GM18508 (cell line): ENCODE results near the gene WNT1.

Experiments used
- ATAC-seq: cut with Tn5 transposase; IDR thresholded peaks from one replicate; pipeline ENCODE4 v1.9.1; 2021; ENCODE audit warnings: moderate number of reproducible peaks; ENCODE audit not compliant: insufficient read depth, unreplicated experiment

Gene WNT1

GRCh38 chr12:49026101-49026500 is 48.0 kb downstream of the WNT1 start:
- ATAC-seq, result no peak

DNA sequence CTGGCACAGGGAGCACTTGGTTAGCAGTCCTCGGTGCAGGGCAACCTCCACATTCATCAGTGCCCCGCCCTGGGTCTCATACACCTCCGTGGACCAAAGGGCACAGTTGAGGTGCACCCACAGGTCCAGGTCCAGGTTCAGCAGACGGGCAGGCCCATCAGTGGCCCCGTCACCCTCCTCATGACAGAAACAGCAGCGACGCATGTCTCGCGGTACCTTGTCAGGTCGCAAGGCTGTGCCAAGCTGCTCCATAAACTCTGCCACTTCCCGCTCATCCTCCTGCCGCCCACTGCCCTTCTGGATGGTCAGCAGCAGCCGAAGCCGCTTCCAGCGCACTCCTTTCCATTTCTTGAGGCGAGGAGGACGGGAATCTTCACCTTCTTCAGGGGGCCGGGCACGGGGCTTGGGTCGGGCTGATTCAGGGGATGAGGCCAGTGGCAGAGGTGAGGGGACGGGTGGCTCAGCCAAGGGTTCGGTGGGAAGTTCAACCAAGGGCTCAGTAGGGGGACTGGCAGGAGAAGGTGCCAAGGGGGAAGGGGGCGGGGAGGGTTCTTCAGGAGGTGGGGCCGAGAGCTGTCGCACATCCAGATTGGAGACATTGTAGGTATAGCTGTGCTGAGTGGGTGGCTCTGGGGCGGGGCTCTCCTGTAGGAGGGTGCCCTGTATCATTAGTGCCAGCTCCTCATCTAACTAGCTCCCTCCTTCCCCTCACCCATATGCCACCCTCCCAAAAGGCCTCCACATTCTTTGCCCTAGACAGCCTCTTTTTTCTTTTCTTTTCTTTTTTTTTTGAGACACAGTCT is 48.8 kb downstream of the WNT1 start:
- ATAC-seq, result no peak

DNA sequence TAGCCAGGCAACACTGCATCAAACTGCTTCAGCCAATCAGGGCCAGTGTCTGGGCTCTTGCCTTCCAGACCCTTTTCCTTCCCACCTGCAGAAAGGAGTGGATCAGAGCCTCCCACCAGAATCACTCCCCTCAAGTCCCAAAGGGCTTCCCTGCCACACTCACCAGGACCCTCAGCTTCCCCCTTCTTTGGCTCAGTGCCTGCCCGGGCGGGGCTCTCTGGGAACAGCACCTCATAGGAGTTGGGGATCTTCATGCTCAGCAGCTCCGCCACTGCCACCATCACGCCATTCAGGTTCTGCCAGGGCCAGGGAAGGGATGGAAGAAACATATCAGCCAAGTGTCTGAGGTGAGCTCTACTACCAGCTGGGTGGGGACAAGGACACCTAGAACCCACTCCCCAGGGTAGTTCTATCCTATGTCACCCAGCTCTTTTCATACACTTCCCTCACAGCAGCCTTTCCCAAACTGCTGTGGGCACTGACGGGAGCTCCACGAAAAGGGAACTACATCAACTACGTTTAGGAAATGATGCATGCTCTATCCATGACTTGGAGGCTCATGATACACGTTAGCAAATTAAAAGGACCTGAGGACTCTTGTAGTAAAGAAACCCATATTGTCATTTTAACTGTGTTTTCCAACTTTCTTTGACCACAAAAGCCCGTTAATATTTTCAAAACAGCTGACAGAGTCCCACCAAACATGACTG is 49.9 kb downstream of the WNT1 start:
- ATAC-seq, result no peak

DNA sequence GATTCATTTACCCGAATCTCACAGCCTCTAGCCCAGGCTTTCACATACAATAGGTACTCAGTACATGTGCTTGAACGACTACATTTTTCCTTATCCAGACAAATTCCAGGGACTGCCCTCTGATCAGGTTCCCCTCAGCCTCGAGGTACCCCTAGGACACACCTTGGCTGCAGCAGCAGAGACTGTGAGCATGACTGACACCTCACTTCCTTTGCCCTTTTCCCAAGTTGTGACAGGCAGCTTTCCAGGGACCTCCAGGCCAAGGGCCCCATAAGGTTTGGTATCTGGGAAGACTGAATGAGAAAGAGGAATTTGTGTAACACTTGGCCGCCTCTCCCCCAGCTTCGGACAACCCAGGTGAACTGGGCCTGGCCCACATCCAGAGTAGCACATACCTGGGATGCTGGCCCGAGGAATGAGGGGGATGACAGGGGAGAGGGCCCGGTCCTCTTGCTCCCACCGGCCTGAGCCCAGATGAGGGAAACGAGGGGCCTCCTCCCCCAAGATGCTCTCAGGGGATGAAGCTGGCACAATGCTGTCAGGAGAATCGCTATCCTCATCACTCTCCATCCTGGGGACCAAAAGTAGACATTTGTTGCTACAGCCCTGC is 50.6 kb downstream of the WNT1 start:
- ATAC-seq, result no peak

- no peak for ATAC-seq
These were observed 52.0 kb downstream of the WNT1 start for GRCh38 chr12:49030119-49030518.

- no peak for ATAC-seq
These were observed 52.8 kb downstream of the WNT1 start for GRCh38 chr12:49030714-49031572.

DNA sequence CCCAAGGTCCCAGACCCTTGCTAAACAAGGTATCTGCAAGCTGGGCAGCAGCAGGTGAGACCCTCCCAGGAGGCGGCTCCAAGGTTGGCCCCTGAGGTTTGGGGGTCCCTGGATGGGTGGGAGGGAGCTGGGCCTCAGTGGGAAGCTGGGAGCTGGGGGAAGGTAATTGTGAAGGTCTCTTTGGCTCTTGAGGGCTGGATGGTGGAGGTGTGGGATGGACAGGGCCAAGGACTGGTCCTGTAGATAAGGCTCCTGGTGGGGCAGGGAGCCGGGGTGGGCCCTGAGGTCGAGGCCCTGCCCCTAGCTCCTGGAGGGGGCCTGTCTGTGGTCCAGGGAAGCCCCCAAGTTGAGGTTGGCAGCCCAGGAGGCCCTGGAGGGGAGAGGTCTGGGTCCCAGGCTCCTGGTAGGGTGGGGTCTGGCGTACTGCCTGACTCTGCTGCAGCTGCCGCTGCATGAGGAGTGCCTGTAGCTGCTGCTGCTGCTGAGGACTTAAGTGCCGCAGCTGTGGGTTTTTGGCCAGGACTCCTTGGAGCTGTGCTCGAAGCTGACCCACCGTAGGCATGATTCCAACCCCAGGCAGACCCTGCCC is 53.5 kb downstream of the WNT1 start:
- ATAC-seq, result no peak
